ENCODE data around the gene NAT8.
"Not testable (repeated sequence)": the region's sequence is repeated elsewhere in the genome, so short reads cannot be mapped to it uniquely, and the experiment has no call there.

Gene NAT8

GRCh38 chr2:73638429-73638828, 3.8 kb downstream of the NAT8 start:
- no peak overlapping the region for H3K4me3 ChIP-seq (ENCODE audit: low read depth, low read length)
- no peak for DNase-seq (ENCODE audit: low read depth)
- no peak for TF ChIP-seq CTCF (IDR thresholded peaks at IDR 0.05; ENCODE audit: control insufficient read depth, extremely low read depth, insufficient read depth)

GRCh38 chr2:73636977-73637376, 5.2 kb downstream of the NAT8 start:
- H3K4me3 ChIP-seq (ENCODE audit: low read depth, low read length); DNase-seq (ENCODE audit: low read depth): not testable (repeated sequence)

GRCh38 chr2:73630662-73631266, 11.5 kb downstream of the NAT8 start:
- DNase-seq (ENCODE audit: low read depth); H3K4me3 ChIP-seq (ENCODE audit: low read depth, low read length): not testable (repeated sequence)

GRCh38 chr2:73628493-73628892, 13.7 kb downstream of the NAT8 start:
- not testable (repeated sequence) for DNase-seq (ENCODE audit: low read depth); H3K4me3 ChIP-seq (ENCODE audit: low read depth, low read length)

GRCh38 chr2:73626237-73626636, 16.0 kb downstream of the NAT8 start:
- not testable (repeated sequence) for H3K4me3 ChIP-seq (ENCODE audit: low read depth, low read length); DNase-seq (ENCODE audit: low read depth)

GRCh38 chr2:73624625-73625024, 17.6 kb downstream of the NAT8 start:
- DNase-seq (ENCODE audit: low read depth); H3K4me3 ChIP-seq (ENCODE audit: low read depth, low read length): not testable (repeated sequence)

- not testable (repeated sequence) for DNase-seq (ENCODE audit: low read depth); H3K4me3 ChIP-seq (ENCODE audit: low read depth, low read length)
These were observed 18.2 kb downstream of the NAT8 start for GRCh38 chr2:73624036-73624435.

- H3K4me3 ChIP-seq (ENCODE audit: low read depth, low read length); DNase-seq (ENCODE audit: low read depth): not testable (repeated sequence)
These were observed 22.3 kb downstream of the NAT8 start for GRCh38 chr2:73619925-73620324.

GRCh38 chr2:73614997-73615396, 27.2 kb downstream of the NAT8 start:
- no peak overlapping the region for H3K4me3 ChIP-seq (ENCODE audit: low read depth, low read length)
- DNase-seq (ENCODE audit: low read depth), result no peak
- TF ChIP-seq CTCF (IDR thresholded peaks at IDR 0.05; ENCODE audit: control insufficient read depth, extremely low read depth, insufficient read depth), result no peak

GRCh38 chr2:73614105-73614504, 28.1 kb downstream of the NAT8 start:
- no peak overlapping the region for H3K4me3 ChIP-seq (ENCODE audit: low read depth, low read length)
- DNase-seq (ENCODE audit: low read depth), result no peak
- no peak for TF ChIP-seq CTCF (IDR thresholded peaks at IDR 0.05; ENCODE audit: control insufficient read depth, extremely low read depth, insufficient read depth)

- no peak for DNase-seq (ENCODE audit: low read depth)
- no peak overlapping the region for H3K4me3 ChIP-seq (ENCODE audit: low read depth, low read length)
- no peak for TF ChIP-seq CTCF (IDR thresholded peaks at IDR 0.05; ENCODE audit: control insufficient read depth, extremely low read depth, insufficient read depth)
These were observed 30.4 kb downstream of the NAT8 start for GRCh38 chr2:73611867-73612266.
